HepG2 (cell line): Measurements from ENCODE around the gene ALX4. TPM values are rescaled to one million over a fixed set of nuclear protein-coding genes. Genes with fewer than 3 reads are reported as not detected.

Source experiments
- ATAC-seq: fragments of 200-7000 bp; cut with Tn5 transposase; 3 replicates; pipeline ENCODE4 v1.9.1; 2020; ENCODE audit warnings: mild to moderate bottlenecking, moderate library complexity
- BruUV-seq: library from RNA; stranded (reverse); fragments of 400-500 nt; replicated peaks from 2 replicates; lab custom pipeline; 2021; lab: Mats Ljungman, UMichigan
- CTCF ChIA-PET: fragments of 300-600 bp; formaldehyde crosslinking; extraction: SDS; loops from one replicate; lab custom pipeline; 2021; ENCODE audit warnings: low total read pairs, inconsistent platforms, low intra/inter-chr PET ratio; lab: Yijun Ruan, JAX
- POLR2A ChIA-PET: fragments of 350-600 bp; sonication (Branson Sonifier 250); formaldehyde crosslinking; loops from one replicate; lab custom pipeline; 2020; ENCODE audit warnings: antibody characterized with exemption, inconsistent platforms; lab: Yijun Ruan, JAX
- DNase-seq: peaks from one replicate; pipeline ENCODE4 v3.0.0-alpha.2; 2015; ENCODE audit warnings: low spot score
- FAIRE-seq: peaks from 3 replicates; lab custom pipeline; 2011; peaks lifted over from hg19 to GRCh38; lab: Jason Lieb, UNC
- H2AFZ ChIP-seq: one replicate; pipeline ENCODE4 v1.6.1; 2011; ENCODE audit warnings: low read length, inconsistent platforms
- H3K27ac ChIP-seq: fragments of 300-600 bp; 3 replicates; pipeline ENCODE4 v1.8.0; 2011; ENCODE audit warnings: mixed run types, mild to moderate bottlenecking, mixed read lengths, low read length, inconsistent platforms; ENCODE audit not compliant: insufficient read depth; ENCODE audit errors: extremely low read length
- H3K27me3 ChIP-seq, 2 experiments: fragments of 200-600 bp in 1 of 2; 2 replicates in 1 of 2; 3 replicates in 1 of 2; pipeline versions ENCODE4 v1.6.0 to v1.8.0; 2011; ENCODE audit warnings: low read length in 2 of 2, mild to moderate bottlenecking in 2 of 2, moderate library complexity in 2 of 2, inconsistent platforms in 1 of 2; ENCODE audit not compliant: insufficient read depth in 2 of 2, control insufficient read depth in 1 of 2
- H3K36me3 ChIP-seq, 2 experiments: fragments of 200-600 bp in 1 of 2; replicated peaks in 1 of 2; 2 replicates in 1 of 2; 3 replicates in 1 of 2; pipeline versions ENCODE4 v1.5.1 to v1.8.0; 2011; ENCODE audit warnings: low read length in 2 of 2, inconsistent platforms in 1 of 2; ENCODE audit not compliant: insufficient read depth in 2 of 2, control insufficient read depth in 1 of 2
- H3K4me1 ChIP-seq: 2 replicates; pipeline ENCODE4 v1.5.1; 2012; ENCODE audit warnings: low read length, inconsistent platforms; ENCODE audit not compliant: insufficient read depth
- H3K4me2 ChIP-seq: 2 replicates; pipeline ENCODE4 v1.6.0; 2011; ENCODE audit warnings: low read depth, low read length, inconsistent platforms
- H3K4me3 ChIP-seq, 3 experiments: fragments of 200-600 bp in 1 of 3; sonication (generic), shearing (Covaris generic) in 1 of 3; replicated peaks in 1 of 3; 2 replicates each; pipeline ENCODE4 v1.5.1; 2011 to 2016; ENCODE audit warnings: low read length in 3 of 3, inconsistent platforms in 2 of 3, low read depth in 2 of 3, mild to moderate bottlenecking in 2 of 3, control low read depth in 1 of 3, mixed read lengths in 1 of 3; ENCODE audit not compliant: insufficient read depth in 1 of 3
- H3K79me2 ChIP-seq: one replicate; pipeline ENCODE4 v1.6.1; 2011; ENCODE audit warnings: low read length, inconsistent platforms; ENCODE audit not compliant: insufficient read depth
- H3K9ac ChIP-seq: 2 replicates; pipeline ENCODE4 v1.6.0; 2011; ENCODE audit warnings: mild to moderate bottlenecking, low read depth, low read length, inconsistent platforms; ENCODE audit not compliant: insufficient read depth
- H3K9me3 ChIP-seq: 2 replicates; pipeline ENCODE4 v1.5.1; 2012; ENCODE audit warnings: mild to moderate bottlenecking, low read length
- H4K20me1 ChIP-seq: 2 replicates; pipeline ENCODE4 v1.6.0; 2011; ENCODE audit warnings: inconsistent platforms, mild to moderate bottlenecking, low read length, moderate library complexity; ENCODE audit not compliant: insufficient read depth
- AFF4 ChIP-seq: sonication (generic); formaldehyde crosslinking; IDR thresholded peaks from 2 replicates; pipeline ENCODE4 v1.4.0; 2020; ENCODE audit warnings: missing genetic modification reagents
- CBFB ChIP-seq: sonication (generic); formaldehyde crosslinking; IDR thresholded peaks from 2 replicates; pipeline ENCODE4 v1.4.0; 2020; ENCODE audit warnings: missing genetic modification reagents
- GLMP ChIP-seq: sonication (generic); formaldehyde crosslinking; IDR thresholded peaks from 2 replicates; pipeline ENCODE4 v1.9.0; 2021; ENCODE audit warnings: missing genetic modification reagents, mild to moderate bottlenecking, borderline replicate concordance
- HDAC2 ChIP-seq: sonication (generic); formaldehyde crosslinking; IDR thresholded peaks from 2 replicates; pipeline ENCODE4 v1.4.0; 2020; ENCODE audit warnings: missing genetic modification reagents
- HOXA7 ChIP-seq: sonication (generic); formaldehyde crosslinking; IDR thresholded peaks from 2 replicates; pipeline ENCODE4 v1.8.1; 2022; ENCODE audit warnings: mild to moderate bottlenecking, missing genetic modification reagents, moderate library complexity
- KLF11 ChIP-seq: IDR thresholded peaks from 2 replicates; pipeline ENCODE4 v1.6.1; 2016; ENCODE audit warnings: missing compliant biosample characterization
- REXO4 ChIP-seq: sonication (generic); formaldehyde crosslinking; IDR thresholded peaks from 2 replicates; pipeline ENCODE4 v1.8.0; 2022; ENCODE audit warnings: missing genetic modification reagents, mild to moderate bottlenecking, borderline replicate concordance
- SMARCC2 ChIP-seq: fragments of 450-650 bp; IDR thresholded peaks from 2 replicates; pipeline ENCODE4 v1.6.1; 2017; ENCODE audit warnings: antibody characterized with exemption, mild to moderate bottlenecking
- TSC22D2 ChIP-seq: sonication (generic); formaldehyde crosslinking; IDR thresholded peaks from 2 replicates; pipeline ENCODE4 v1.5.1; 2020; ENCODE audit warnings: missing genetic modification reagents, mild to moderate bottlenecking, borderline replicate concordance
- ZGPAT ChIP-seq: IDR thresholded peaks from 2 replicates; pipeline ENCODE4 v1.6.1; 2016; ENCODE audit warnings: mild to moderate bottlenecking
- ZNF234 ChIP-seq: sonication (generic); formaldehyde crosslinking; conservative IDR thresholded peaks from 2 replicates; pipeline ENCODE4 v1.5.1; 2020; ENCODE audit warnings: mild to moderate bottlenecking, missing genetic modification reagents
- ZNF335 ChIP-seq: sonication (generic); formaldehyde crosslinking; IDR thresholded peaks from 2 replicates; pipeline ENCODE4 v1.4.0; 2020; ENCODE audit warnings: missing genetic modification reagents
- ZNF501 ChIP-seq: sonication (generic); formaldehyde crosslinking; IDR thresholded peaks from 2 replicates; pipeline ENCODE4 v1.5.1; 2020; ENCODE audit warnings: mild to moderate bottlenecking, moderate library complexity, missing genetic modification reagents
- ZNF614 ChIP-seq: IDR thresholded peaks from 2 replicates; pipeline ENCODE4 v1.6.1; 2018; ENCODE audit warnings: missing biosample characterization, missing genetic modification reagents, inconsistent platforms, borderline replicate concordance
- in situ Hi-C: cut with HindIII; loops from 2 replicates; pipeline ENCODE4 v1.10.0; 2017; ENCODE audit warnings: low pct_unique_long_range_greater_than_20kb; ENCODE audit not compliant: extremely low pct_ligation_motif_present
- intact Hi-C: fragments of 100-400 bp; cut with micrococcal nuclease; formaldehyde crosslinking; loops from one replicate; pipeline ENCODE4 v1.10.0; 2022; ENCODE audit not compliant: unreplicated experiment
- polyA plus RNA-seq, 8 experiments: library from polyadenylated mRNA; depleted of rRNA in 3 of 8; stranded (reverse) in 7 of 8; unstranded in 1 of 8; fragments of >200 nt; fragmentation: Illumina TruSeq in 4 of 8; extraction: Trizol in 4 of 8; gene quantifications; 2 replicates each; pipeline versions ENCODE4 v1.2.1 to v1.2.3, GENCODE V29; 2011 to 2016; ENCODE audit warnings: low read depth in 4 of 8, missing spikeins in 1 of 8, mixed read lengths in 1 of 8; ENCODE audit not compliant: insufficient read depth in 1 of 8
- total RNA-seq, 5 experiments: library from RNA; depleted of rRNA; stranded (reverse); fragments of >200 nt; fragmentation: Illumina TruSeq; extraction: Trizol; gene quantifications; 2 replicates each; pipeline ENCODE4 v1.2.3, GENCODE V29; 2016; ENCODE audit warnings: low read depth in 1 of 5
- TF ChIP-seq, protein P1 (sequence below): sonication (generic); formaldehyde crosslinking; IDR thresholded peaks from 2 replicates; pipeline ENCODE4; 2020; ENCODE audit warnings: missing genetic modification reagents, mild to moderate bottlenecking, borderline replicate concordance

ALX4 gene
- total and polyA plus RNA-seq, 2 of the 13 experiments (the other 11 are each of a cell fraction or from before 2014, with no cell fraction given) = not detected

GRCh38 chr11:44223238-44223637 is 86.7 kb downstream of the ALX4 start:
- no peaks in the 10 kb centered on the region for H4K20me1 ChIP-seq

More at GRCh38 chr11:44223238-44223637, 86.7 kb downstream of the ALX4 start:
- intact Hi-C loops (no loop called here), in situ Hi-C loops (no loop called here)
- H3K27ac ChIP-seq = no peak overlapping the region
- no peaks in the 10 kb centered on the region for H3K9me3 ChIP-seq
- no peaks in the 10 kb centered on the region for H3K79me2 ChIP-seq
- no peak overlapping the region for H3K4me2 ChIP-seq
- ATAC-seq = no peak
- CTCF ChIA-PET = no interaction called here
- no peak for DNase-seq
- H2AFZ ChIP-seq = no peak overlapping the region
- BruUV-seq = no TSS peak
- no peak for FAIRE-seq
- H3K4me3 ChIP-seq = no peak overlapping the region
- H3K4me1 ChIP-seq = no peaks in the 10 kb centered on the region
- no peak for TF ChIP-seq ZNF335 (CRISPR knock-in tag)
- TF ChIP-seq REXO4 (CRISPR knock-in tag) = no peak
- TF ChIP-seq HDAC2 (CRISPR knock-in tag) = no peak
- no peak for TF ChIP-seq SMARCC2
- TF ChIP-seq ZNF234 (CRISPR knock-in tag) = no peak
- TF ChIP-seq HOXA7 = no peak
- no peak for TF ChIP-seq AFF4 (CRISPR knock-in tag)
- TF ChIP-seq KLF11 (CRISPR knock-in tag) = no peak
- no peak for TF ChIP-seq CBFB
- TF ChIP-seq ZGPAT (CRISPR knock-in tag) = no peak
- TF ChIP-seq TSC22D2 (CRISPR knock-in tag) = no peak
- no peak for TF ChIP-seq GLMP (CRISPR knock-in tag)
- no peak for TF ChIP-seq ZNF614 (CRISPR knock-in tag)
- TF ChIP-seq, protein P1, sequence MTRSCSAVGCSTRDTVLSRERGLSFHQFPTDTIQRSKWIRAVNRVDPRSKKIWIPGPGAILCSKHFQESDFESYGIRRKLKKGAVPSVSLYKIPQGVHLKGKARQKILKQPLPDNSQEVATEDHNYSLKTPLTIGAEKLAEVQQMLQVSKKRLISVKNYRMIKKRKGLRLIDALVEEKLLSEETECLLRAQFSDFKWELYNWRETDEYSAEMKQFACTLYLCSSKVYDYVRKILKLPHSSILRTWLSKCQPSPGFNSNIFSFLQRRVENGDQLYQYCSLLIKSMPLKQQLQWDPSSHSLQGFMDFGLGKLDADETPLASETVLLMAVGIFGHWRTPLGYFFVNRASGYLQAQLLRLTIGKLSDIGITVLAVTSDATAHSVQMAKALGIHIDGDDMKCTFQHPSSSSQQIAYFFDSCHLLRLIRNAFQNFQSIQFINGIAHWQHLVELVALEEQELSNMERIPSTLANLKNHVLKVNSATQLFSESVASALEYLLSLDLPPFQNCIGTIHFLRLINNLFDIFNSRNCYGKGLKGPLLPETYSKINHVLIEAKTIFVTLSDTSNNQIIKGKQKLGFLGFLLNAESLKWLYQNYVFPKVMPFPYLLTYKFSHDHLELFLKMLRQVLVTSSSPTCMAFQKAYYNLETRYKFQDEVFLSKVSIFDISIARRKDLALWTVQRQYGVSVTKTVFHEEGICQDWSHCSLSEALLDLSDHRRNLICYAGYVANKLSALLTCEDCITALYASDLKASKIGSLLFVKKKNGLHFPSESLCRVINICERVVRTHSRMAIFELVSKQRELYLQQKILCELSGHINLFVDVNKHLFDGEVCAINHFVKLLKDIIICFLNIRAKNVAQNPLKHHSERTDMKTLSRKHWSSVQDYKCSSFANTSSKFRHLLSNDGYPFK (CRISPR knock-in tag) = no peak
- no peak for TF ChIP-seq ZNF501 (CRISPR knock-in tag)
- TF ChIP-seq, all 625 proteins: peak for 0
- H3K9ac ChIP-seq = no peak overlapping the region
- H3K36me3 ChIP-seq = no peaks in the 10 kb centered on the region
- H3K27me3 ChIP-seq = no peaks in the 10 kb centered on the region
- POLR2A ChIA-PET = no interaction called here
